Sigmoid colon (tissue), 7 donors: ENCODE data around the gene YKT6. TPM values are rescaled to one million over a fixed set of nuclear protein-coding genes. Genes with fewer than 3 reads are reported as not detected.

Experiments
- DNase-seq: peaks from one replicate; pipeline ENCODE4 v3.0.0-alpha.2; 2019
- H3K27ac ChIP-seq, 4 donors: fragments of 200-600 bp; sonication (generic); one replicate each; pipeline ENCODE4 v1.5.1; 2016 to 2019; ENCODE audit warnings: mild to moderate bottlenecking in 1 of 4
- H3K27me3 ChIP-seq, 3 donors: fragments of 200-600 bp; sonication (generic); one replicate each; pipeline ENCODE4 v1.5.1; 2019; ENCODE audit warnings: mild to moderate bottlenecking in 1 of 3
- H3K36me3 ChIP-seq, 4 donors: fragments of 200-600 bp; sonication (generic); one replicate each; pipeline ENCODE4 v1.5.1; 2016 to 2019
- H3K4me1 ChIP-seq, 4 donors: fragments of 200-600 bp; sonication (generic); one replicate each; pipeline ENCODE4 v1.5.1; 2017 to 2019
- H3K4me3 ChIP-seq, 4 donors: fragments of 200-600 bp; sonication (generic); one replicate each; pipeline ENCODE4 v1.5.1; 2017 to 2019; ENCODE audit warnings: mild to moderate bottlenecking in 2 of 4, moderate library complexity in 1 of 4
- H3K9me3 ChIP-seq, 4 donors: fragments of 200-600 bp in 3 of 4; sonication (generic) in 3 of 4; one replicate each; pipeline versions ENCODE4 v1.5.1 to v1.6.1; 2013 to 2019
- EP300 ChIP-seq, 4 donors: sonication (generic); formaldehyde crosslinking; IDR thresholded peaks; one replicate each; pipeline ENCODE4 v1.6.1; 2017; ENCODE audit warnings: antibody characterized with exemption in 4 of 4
- POLR2A ChIP-seq, 2 donors: fragments of 450-650 bp; IDR thresholded peaks; one replicate each; pipeline ENCODE4 v1.6.1; 2016; ENCODE audit warnings: antibody characterized with exemption in 2 of 2, mild to moderate bottlenecking in 2 of 2, moderate library complexity in 2 of 2
- POLR2AphosphoS5 ChIP-seq, 4 donors: sonication (generic); formaldehyde crosslinking; IDR thresholded peaks; one replicate each; pipeline ENCODE4 v1.6.1; 2017; ENCODE audit warnings: antibody characterized with exemption in 4 of 4
- WGBS, 2 donors: extraction: QIAGEN DNeasy Blood & Tissue Kit; methylation state at CpG; one replicate each; pipeline ENCODE4 v1.1.7; 2013; 5-methylcytosine and 5-hydroxymethylcytosine counted together
- intact Hi-C: fragments of 100-400 bp; cut with DNase I; formaldehyde crosslinking; loops from one replicate; pipeline ENCODE4 v1.15.1; 2023
- polyA plus RNA-seq, 3 donors: library from polyadenylated mRNA; stranded (reverse); fragments of 200-250 nt; gene quantifications; one replicate each; pipeline ENCODE4 v1.2.3, GENCODE V29; 2013
- total RNA-seq, 4 donors: library from RNA; depleted of rRNA; stranded (reverse); fragments of >200 nt; gene quantifications; one replicate each; pipeline ENCODE4 v1.1.0, GENCODE V29; 2016
- TF ChIP-seq, protein P1 (sequence below), 4 experiments: fragments of 450-650 bp in 3 of 4; fragments of 200-600 bp in 1 of 4; IDR thresholded peaks; one replicate each; pipeline ENCODE4 v1.5.1; 2016 to 2019; ENCODE audit warnings: antibody characterized with exemption in 4 of 4, mild to moderate bottlenecking in 3 of 4, moderate library complexity in 2 of 4
- donor health status: healthy with polysubstance abuse.
- donor health status: Bipolar disorder and iron deficiency.
- donor health status: healthy.

YKT6 gene
- total and polyA plus RNA-seq, 7 donors = 39.2 to 95.5 (median 50.1) TPM

- Histone ChIP-seq H3K4me1 (no peaks in the 10 kb centered on the region), H3K27ac (no peak overlapping the region), H3K9me3 (no peaks in the 10 kb centered on the region), H3K27me3 (peaks cover 0 to 11% (median 0%) of the 10 kb centered on the region in 3 donors), H3K4me3 (no peak overlapping the region), H3K36me3 (peaks cover 3 to 21% (median 9%) of the 10 kb centered on the region in 4 donors)
- TF ChIP-seq EP300 (IDR thresholded peaks at IDR 0.05) (no peak), POLR2AphosphoS5 (IDR thresholded peaks at IDR 0.05) (no peak), POLR2A (IDR thresholded peaks at IDR 0.05) (no peak)
- TF ChIP-seq, protein P1, sequence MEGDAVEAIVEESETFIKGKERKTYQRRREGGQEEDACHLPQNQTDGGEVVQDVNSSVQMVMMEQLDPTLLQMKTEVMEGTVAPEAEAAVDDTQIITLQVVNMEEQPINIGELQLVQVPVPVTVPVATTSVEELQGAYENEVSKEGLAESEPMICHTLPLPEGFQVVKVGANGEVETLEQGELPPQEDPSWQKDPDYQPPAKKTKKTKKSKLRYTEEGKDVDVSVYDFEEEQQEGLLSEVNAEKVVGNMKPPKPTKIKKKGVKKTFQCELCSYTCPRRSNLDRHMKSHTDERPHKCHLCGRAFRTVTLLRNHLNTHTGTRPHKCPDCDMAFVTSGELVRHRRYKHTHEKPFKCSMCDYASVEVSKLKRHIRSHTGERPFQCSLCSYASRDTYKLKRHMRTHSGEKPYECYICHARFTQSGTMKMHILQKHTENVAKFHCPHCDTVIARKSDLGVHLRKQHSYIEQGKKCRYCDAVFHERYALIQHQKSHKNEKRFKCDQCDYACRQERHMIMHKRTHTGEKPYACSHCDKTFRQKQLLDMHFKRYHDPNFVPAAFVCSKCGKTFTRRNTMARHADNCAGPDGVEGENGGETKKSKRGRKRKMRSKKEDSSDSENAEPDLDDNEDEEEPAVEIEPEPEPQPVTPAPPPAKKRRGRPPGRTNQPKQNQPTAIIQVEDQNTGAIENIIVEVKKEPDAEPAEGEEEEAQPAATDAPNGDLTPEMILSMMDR (IDR thresholded peaks at IDR 0.05) = no peak
- WGBS, 2 donors = 87% methylated on average over 13 of the region's 13 CpGs
- DNase-seq = peak; percentile 48
- intact Hi-C loops = no loop called here
Measured at GRCh38 chr7:44216521-44217222, 15.9 kb downstream of the YKT6 start.

DNA sequence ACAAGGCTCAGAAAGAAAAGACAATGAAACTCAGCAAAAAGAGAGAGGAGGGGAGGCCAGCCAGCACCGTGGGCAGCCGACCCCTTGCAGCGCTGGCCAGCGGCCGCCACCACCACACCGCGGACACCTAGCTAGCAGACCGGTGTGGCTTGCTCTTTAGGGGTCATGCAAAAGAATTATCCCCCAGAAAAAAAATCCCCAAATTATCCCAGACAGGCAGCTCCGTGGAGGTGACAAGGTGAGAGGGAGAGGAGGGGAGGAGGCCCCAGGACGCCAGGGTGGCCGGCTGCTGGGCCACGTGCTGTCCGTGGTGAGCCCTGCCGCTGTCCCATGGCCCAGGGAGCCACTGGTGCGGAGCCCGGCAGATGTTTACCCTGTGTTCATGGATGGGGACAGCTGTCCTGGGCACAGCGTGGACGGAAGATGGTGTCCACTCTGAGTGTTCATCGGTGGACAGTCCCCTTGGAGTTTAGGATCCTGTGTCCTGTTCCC lies 16.5 kb downstream of the YKT6 start:
- peaks cover 0 to 15% (median 4%) of the 10 kb centered on the region in 4 donors for H3K36me3 ChIP-seq
- WGBS, 2 donors = 86 to 89% methylated on average over 19 of the region's 19 CpGs
- peak; percentile 54 for DNase-seq

GRCh38 chr7:44217852-44218402 lies 17.1 kb downstream of the YKT6 start:
- 77 to 85% methylated on average over 17 of the region's 17 CpGs for WGBS, 2 donors
- Histone ChIP-seq H3K36me3 (peaks cover 0 to 9% (median under 1%) of the 10 kb centered on the region in 4 donors), H3K4me1 (no peaks in the 10 kb centered on the region), H3K27ac (no peak overlapping the region), H3K9me3 (no peaks in the 10 kb centered on the region), H3K27me3 (peaks cover 0 to 11% (median 0%) of the 10 kb centered on the region in 3 donors), H3K4me3 (no peak overlapping the region)
- intact Hi-C loops = no loop called here
- TF ChIP-seq POLR2AphosphoS5 (IDR thresholded peaks at IDR 0.05) = no peak
- no peak for TF ChIP-seq EP300 (IDR thresholded peaks at IDR 0.05)
- peak; percentile 59 for DNase-seq

More for the DNA sequence above, 16.5 kb downstream of the YKT6 start:
- intact Hi-C loops = no loop called here
- Histone ChIP-seq H3K27me3 (peaks cover 0 to 11% (median 0%) of the 10 kb centered on the region in 3 donors), H3K9me3 (no peaks in the 10 kb centered on the region), H3K4me1 (no peaks in the 10 kb centered on the region), H3K27ac (no peak overlapping the region), H3K4me3 (no peak overlapping the region)
- TF ChIP-seq POLR2AphosphoS5 (IDR thresholded peaks at IDR 0.05) (no peak), EP300 (IDR thresholded peaks at IDR 0.05) (no peak)

DNA sequence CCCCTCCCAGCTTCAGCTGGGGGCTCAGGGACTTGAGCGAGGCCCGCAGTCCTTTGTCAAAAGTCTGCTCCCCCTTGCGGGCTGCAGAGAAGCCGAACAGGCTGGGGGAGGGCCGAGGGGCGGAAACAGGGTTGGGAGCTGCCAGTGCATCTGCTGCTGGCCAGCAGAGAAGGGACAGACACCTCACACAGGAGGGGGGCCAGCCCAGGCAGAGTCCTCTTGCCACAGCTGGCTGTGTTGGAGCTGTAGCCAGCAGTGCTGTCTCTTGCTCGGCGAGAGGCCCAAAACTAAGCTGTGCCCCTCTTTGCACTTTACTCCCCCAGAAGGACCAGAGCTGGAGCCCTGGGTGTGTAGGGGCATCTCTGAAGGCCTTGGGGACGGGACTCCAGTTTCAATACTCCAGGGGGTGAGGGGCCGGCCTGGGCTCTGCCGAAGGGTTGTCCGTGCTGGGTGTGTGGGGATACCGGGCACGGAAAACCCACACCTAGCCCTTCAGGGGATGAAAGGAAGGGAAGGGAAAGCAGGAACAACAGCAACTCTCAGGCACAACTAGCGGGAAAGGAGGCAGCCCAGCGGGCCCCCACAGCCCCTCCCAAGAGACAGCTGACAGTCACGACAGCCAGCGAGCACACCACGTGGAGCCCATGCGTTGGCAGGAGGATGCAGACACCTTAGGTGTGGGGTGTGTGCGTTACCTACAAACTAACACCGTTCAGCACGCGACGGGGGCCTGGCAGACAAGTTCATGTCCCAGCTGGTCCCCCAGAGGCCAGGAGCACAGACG lies 17.8 kb downstream of the YKT6 start:
- Histone ChIP-seq H3K9me3 (no peaks in the 10 kb centered on the region), H3K4me3 (no peak overlapping the region), H3K27ac (no peak overlapping the region), H3K27me3 (peaks cover 0 to 11% (median 0%) of the 10 kb centered on the region in 3 donors), H3K4me1 (no peaks in the 10 kb centered on the region), H3K36me3 (peaks cover 0 to 2% (median 0%) of the 10 kb centered on the region in 4 donors)
- TF ChIP-seq, protein P1 (IDR thresholded peaks at IDR 0.05) = no peak
- no peak for TF ChIP-seq POLR2AphosphoS5 (IDR thresholded peaks at IDR 0.05)
- TF ChIP-seq EP300 (IDR thresholded peaks at IDR 0.05) = no peak
- TF ChIP-seq POLR2A (IDR thresholded peaks at IDR 0.05) = no peak
- whole genome bisulfite sequencing, 2 donors = 82 to 89% methylated on average over 26 of the region's 26 CpGs
- intact Hi-C loops = no loop called here
- DNase-seq = peak; percentile 52

DNA sequence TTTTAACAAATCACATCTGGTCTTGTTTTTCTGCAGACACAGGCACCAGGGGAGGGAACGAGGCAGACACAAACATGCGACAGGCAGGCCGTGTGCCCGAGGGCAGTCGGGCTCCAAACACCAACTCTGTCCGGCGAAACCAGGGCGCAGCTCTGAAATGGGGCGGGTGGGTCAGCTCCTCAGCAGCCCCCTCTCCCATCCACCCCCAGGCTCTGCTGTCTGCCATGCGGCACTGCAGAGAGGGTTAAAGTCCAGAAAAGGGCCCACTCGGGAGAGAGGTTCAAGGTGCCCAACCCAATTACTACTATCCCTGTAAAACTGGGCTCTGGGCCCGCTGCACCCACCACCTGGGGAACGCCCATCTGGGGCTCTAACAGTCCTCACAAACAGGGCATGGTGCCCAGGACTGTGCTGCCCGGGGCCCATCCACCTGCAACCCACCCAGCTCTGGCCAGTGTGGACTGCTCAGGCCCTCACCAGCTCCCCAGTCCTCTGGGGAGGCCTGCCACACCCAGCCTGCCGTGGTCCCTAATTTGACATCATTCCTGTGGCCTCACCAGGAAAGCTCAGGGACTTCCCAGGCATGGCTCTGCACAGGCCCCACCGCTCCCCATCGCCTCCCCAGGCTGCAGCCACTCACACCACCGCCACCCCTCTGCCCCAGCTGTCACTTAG lies 18.7 kb downstream of the YKT6 start:
- Histone ChIP-seq H3K4me3 (no peak overlapping the region), H3K27me3 (peaks cover 0 to 13% (median under 1%) of the 10 kb centered on the region in 3 donors), H3K4me1 (no peaks in the 10 kb centered on the region), H3K9me3 (no peaks in the 10 kb centered on the region), H3K36me3 (no peaks in the 10 kb centered on the region), H3K27ac (no peak overlapping the region)
- DNase-seq = peak; percentile 48
- 80 to 94% methylated on average over 18 of the region's 18 CpGs for WGBS, 2 donors
- intact Hi-C loops = no loop called here
- TF ChIP-seq, protein P1 (IDR thresholded peaks at IDR 0.05) = no peak
- TF ChIP-seq EP300 (IDR thresholded peaks at IDR 0.05) (no peak), POLR2A (IDR thresholded peaks at IDR 0.05) (no peak), POLR2AphosphoS5 (IDR thresholded peaks at IDR 0.05) (no peak)
